PFSK-1 (cell line): ENCODE data around the gene PAPOLB.

Source experiments
- REST ChIP-seq, 2 experiments: IDR thresholded peaks; 2 replicates each; pipeline versions ENCODE4 v1.6.1 to v1.8.0; 2011 to 2012; ENCODE audit warnings: low read depth in 2 of 2, low read length in 2 of 2, control low read depth in 1 of 2, inconsistent platforms in 1 of 2, mild to moderate bottlenecking in 1 of 2, moderate library complexity in 1 of 2; ENCODE audit not compliant: insufficient read depth in 1 of 2
- SIN3A ChIP-seq: IDR thresholded peaks from 2 replicates; pipeline ENCODE4 v1.6.1; 2012; ENCODE audit warnings: mild to moderate bottlenecking, low read length, moderate library complexity, borderline replicate concordance; ENCODE audit not compliant: insufficient read depth

GRCh38 chr7:4904346-4904745, 42.5 kb upstream of the PAPOLB start:
- TF ChIP-seq SIN3A (no peak), REST (IDR thresholded peaks at IDR 0.05; ENCODE audit: insufficient read depth in 1 of 2, low read depth in 2 of 2, low read length in 2 of 2) (no peak)
